Measurements from ENCODE around the gene VAMP2. TPM values are rescaled to one million over a fixed set of nuclear protein-coding genes. Genes with fewer than 3 reads are reported as not detected.

VAMP2 gene
- total and polyA plus RNA-seq, 10 of the 15 experiments (the other 5 are each of a cell fraction or from before 2014, with no cell fraction given), result 3.0 to 35.2 (median 25.0) TPM

GRCh38 chr17:8142158-8142886 is 20.4 kb downstream of the VAMP2 start:
- intact Hi-C loops (cut with micrococcal nuclease; ENCODE audit: unreplicated experiment), result no loop called here
- 0 out of 2 replicates have a peak, but pooled peaks have one; percentile 50 for TF ChIP-seq POLR2AphosphoS5 (IDR thresholded peaks at IDR 0.05; ENCODE audit: low read length)
- no peak for TF ChIP-seq NRF1 (conservative IDR thresholded peaks at IDR 0.05; ENCODE audit: low read depth, low read length)
- ATAC-seq (no peak), FAIRE-seq (no peak), DNase-seq (ENCODE audit: low read depth, low spot score) (no peak)
- Histone ChIP-seq H3K27ac (ENCODE audit: control insufficient read depth, insufficient read depth) (no peak overlapping the region), H3K27me3 (replicated peaks in 1 of 2; ENCODE audit: control insufficient read depth in 2 of 2, insufficient read depth in 2 of 2, low read length in 1 of 2) (no peaks in the 10 kb centered on the region), H4K20me1 (ENCODE audit: control insufficient read depth, insufficient read depth) (no peaks in the 10 kb centered on the region), H2AFZ (ENCODE audit: control insufficient read depth, low read depth, low read length) (no peak overlapping the region), H3K4me1 (ENCODE audit: control insufficient read depth, insufficient read depth, low read length) (peaks cover 7% of the 10 kb centered on the region), H3K4me3 (no peak overlapping the region), H3K36me3 (ENCODE audit: control insufficient read depth in 2 of 2, insufficient read depth in 2 of 2, low read length in 1 of 2) (peaks cover 3 to 22% of the 10 kb centered on the region in 2 experiments), H3K9me3 (replicated peaks; ENCODE audit: control insufficient read depth, insufficient read depth, low read length) (no peaks in the 10 kb centered on the region), H3K9ac (ENCODE audit: control insufficient read depth, insufficient read depth, low read length) (no peak overlapping the region), H3K4me2 (ENCODE audit: control insufficient read depth, insufficient read depth) (no peak overlapping the region), H3K79me2 (ENCODE audit: control insufficient read depth, insufficient read depth, low read length) (no peaks in the 10 kb centered on the region)
- ChIA-PET RAD21 (ENCODE audit: unreplicated experiment) (no interaction called here), POLR2A (interaction anchor here (1.6 to 4.7 kb wide), 2 partner anchors 7 to 10 kb away, joined by 6 to 29 read pairs; partner anchors contain the start of gene PER1), CTCF (interaction anchor here (0.7 to 1.7 kb wide), 3 partner anchors 8 to 121 kb away, joined by 3 to 5 read pairs (median 4); partner anchors contain the start of gene PER1), SMC1A (ENCODE audit: uncharacterized antibody, unreplicated experiment) (interaction anchor here (0.9 to 3.0 kb wide), 2 partner anchors 8 to 38 kb away, joined by 3 to 13 read pairs; no protein-coding TSS in a partner anchor)
- in situ Hi-C loops (cut with MboI), result no loop called here
- WGBS (ENCODE audit: insufficient coverage, insufficient replicate concordance, low lambda C conversion rate, missing lambda C conversion rate), result 92% methylated on average over 22 of the region's 23 CpGs
- no TSS peak for BruUV-seq (replicated peaks)

DNA sequence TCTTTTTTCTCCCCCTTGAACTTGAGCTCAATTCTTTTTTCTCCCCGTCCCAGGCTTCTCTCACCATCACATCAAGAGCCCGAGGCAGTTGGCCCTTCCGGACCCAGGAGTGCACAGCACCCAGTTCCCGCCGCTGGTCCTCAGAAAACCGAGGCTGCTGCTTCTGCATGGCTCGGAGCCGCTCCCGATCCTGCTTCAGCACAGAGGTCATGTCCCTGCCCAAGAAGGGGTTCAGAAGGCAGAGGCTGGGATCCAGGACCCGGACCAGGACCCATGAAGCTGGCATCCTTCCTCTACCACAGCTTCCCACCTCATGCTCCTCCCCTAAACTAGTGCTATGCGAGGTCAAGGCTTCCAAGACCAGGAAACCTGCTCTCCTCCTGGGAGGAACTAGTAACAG is 21.0 kb downstream of the VAMP2 start:
- POLR2A ChIA-PET, result interaction anchor here (1.6 to 4.7 kb wide), 2 partner anchors 8 to 10 kb away, joined by 6 to 29 read pairs; partner anchors contain the start of gene PER1
- no peaks in the 10 kb centered on the region for H3K27me3 ChIP-seq (replicated peaks in 1 of 2; ENCODE audit: control insufficient read depth in 2 of 2, insufficient read depth in 2 of 2, low read length in 1 of 2)
- WGBS (ENCODE audit: insufficient coverage, insufficient replicate concordance, low lambda C conversion rate, missing lambda C conversion rate), result 89% methylated on average over 11 of the region's 11 CpGs
- H3K9me3 ChIP-seq (replicated peaks; ENCODE audit: control insufficient read depth, insufficient read depth, low read length), result no peaks in the 10 kb centered on the region
- no peak for FAIRE-seq
- ATAC-seq, result no peak
- no peak overlapping the region for H3K9ac ChIP-seq (ENCODE audit: control insufficient read depth, insufficient read depth, low read length)
- no peak overlapping the region for H3K27ac ChIP-seq (ENCODE audit: control insufficient read depth, insufficient read depth)
- H3K4me1 ChIP-seq (ENCODE audit: control insufficient read depth, insufficient read depth, low read length), result peaks cover 7% of the 10 kb centered on the region
- CTCF ChIA-PET, result interaction anchor here (0.7 to 5.4 kb wide), 4 partner anchors 9 to 121 kb away, joined by 3 to 40 read pairs (median 4); partner anchors contain the start of genes ALOXE3 and PER1
- BruUV-seq (replicated peaks), result no TSS peak
- peaks cover 3 to 21% of the 10 kb centered on the region in 2 experiments for H3K36me3 ChIP-seq (ENCODE audit: control insufficient read depth in 2 of 2, insufficient read depth in 2 of 2, low read length in 1 of 2)
- SMC1A ChIA-PET (ENCODE audit: uncharacterized antibody, unreplicated experiment), result interaction anchor here (0.9 to 3.0 kb wide), 2 partner anchors 9 to 39 kb away, joined by 3 to 13 read pairs; no protein-coding TSS in a partner anchor
- no peak overlapping the region for H3K4me2 ChIP-seq (ENCODE audit: control insufficient read depth, insufficient read depth)
- H2AFZ ChIP-seq (ENCODE audit: control insufficient read depth, low read depth, low read length), result no peak overlapping the region
- H4K20me1 ChIP-seq (ENCODE audit: control insufficient read depth, insufficient read depth), result no peaks in the 10 kb centered on the region
- RAD21 ChIA-PET (ENCODE audit: unreplicated experiment), result interaction anchor here (0.6 to 1.0 kb wide), 2 partner anchors 15 to 106 kb away, joined by 4 to 5 read pairs; partner anchors contain the start of gene CTC1
- in situ Hi-C loops (cut with MboI), result no loop called here
- no peak for DNase-seq (ENCODE audit: low read depth, low spot score)
- H3K4me3 ChIP-seq, result no peak overlapping the region
- intact Hi-C loops (cut with micrococcal nuclease; ENCODE audit: unreplicated experiment), result no loop called here
- H3K79me2 ChIP-seq (ENCODE audit: control insufficient read depth, insufficient read depth, low read length), result no peaks in the 10 kb centered on the region
- TF ChIP-seq TCF3 (IDR thresholded peaks at IDR 0.05; ENCODE audit: borderline replicate concordance, insufficient read depth, low read depth, low read length) (no peak), GATAD2B (conservative IDR thresholded peaks at IDR 0.05; ENCODE audit: low read depth) (no peak), ETV6 (conservative IDR thresholded peaks at IDR 0.05 in 1 of 2, IDR thresholded peaks at IDR 0.05 in 1 of 2; ENCODE audit: borderline replicate concordance in 1 of 2, low read depth in 1 of 2) (no peak), ZBTB4 (CRISPR knock-in tag; IDR thresholded peaks at IDR 0.05) (no peak), ASH2L (IDR thresholded peaks at IDR 0.05; ENCODE audit: borderline replicate concordance, low read depth) (no peak), SMC3 (IDR thresholded peaks at IDR 0.05; ENCODE audit: borderline replicate concordance, low read length) (no peak)
- TF ChIP-seq, protein P1, sequence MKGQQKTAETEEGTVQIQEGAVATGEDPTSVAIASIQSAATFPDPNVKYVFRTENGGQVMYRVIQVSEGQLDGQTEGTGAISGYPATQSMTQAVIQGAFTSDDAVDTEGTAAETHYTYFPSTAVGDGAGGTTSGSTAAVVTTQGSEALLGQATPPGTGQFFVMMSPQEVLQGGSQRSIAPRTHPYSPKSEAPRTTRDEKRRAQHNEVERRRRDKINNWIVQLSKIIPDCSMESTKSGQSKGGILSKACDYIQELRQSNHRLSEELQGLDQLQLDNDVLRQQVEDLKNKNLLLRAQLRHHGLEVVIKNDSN (IDR thresholded peaks at IDR 0.05; ENCODE audit: borderline replicate concordance, extremely low read length, insufficient read depth, low read depth, low read length), result no peak

All from GM12878 (cell line).